Central memory CD8-positive, alpha-beta T cell (primary cell): ENCODE results near the gene SLC25A10.

Experiments
- ATAC-seq: fragments of 150-1000 bp; cut with Tn5 transposase; replicated peaks from 2 replicates; pipeline ENCODE4 v1.10.0; 2022; ENCODE audit warnings: mild to moderate bottlenecking, moderate FRiP score, moderate number of reproducible peaks; ENCODE audit not compliant: poor library complexity, severe bottlenecking; ENCODE audit errors: extremely low read depth
- DNase-seq, 2 donors: peaks; one replicate each; pipeline ENCODE4 v3.0.0; 2021; ENCODE audit warnings: low spot score in 2 of 2
- H3K27ac Mint-ChIP-seq: one replicate; pipeline ENCODE4 v1.8.0; 2022; ENCODE audit warnings: low read depth, mild to moderate bottlenecking, moderate library complexity, mixed read lengths
- H3K27me3 Mint-ChIP-seq: one replicate; pipeline ENCODE4 v1.8.0; 2022; ENCODE audit warnings: mixed read lengths
- H3K36me3 Mint-ChIP-seq: one replicate; pipeline ENCODE4 v1.8.0; 2022; ENCODE audit warnings: mild to moderate bottlenecking, moderate library complexity, mixed read lengths; ENCODE audit not compliant: insufficient read depth
- H3K4me1 Mint-ChIP-seq: one replicate; pipeline ENCODE4 v1.8.0; 2022; ENCODE audit warnings: mixed read lengths
- H3K4me3 Mint-ChIP-seq: one replicate; pipeline ENCODE4 v1.8.0; 2022; ENCODE audit warnings: mild to moderate bottlenecking, moderate library complexity, mixed read lengths
- H3K9me3 Mint-ChIP-seq: one replicate; pipeline ENCODE4 v1.8.0; 2022; ENCODE audit warnings: mixed read lengths

The SLC25A10 gene

DNA sequence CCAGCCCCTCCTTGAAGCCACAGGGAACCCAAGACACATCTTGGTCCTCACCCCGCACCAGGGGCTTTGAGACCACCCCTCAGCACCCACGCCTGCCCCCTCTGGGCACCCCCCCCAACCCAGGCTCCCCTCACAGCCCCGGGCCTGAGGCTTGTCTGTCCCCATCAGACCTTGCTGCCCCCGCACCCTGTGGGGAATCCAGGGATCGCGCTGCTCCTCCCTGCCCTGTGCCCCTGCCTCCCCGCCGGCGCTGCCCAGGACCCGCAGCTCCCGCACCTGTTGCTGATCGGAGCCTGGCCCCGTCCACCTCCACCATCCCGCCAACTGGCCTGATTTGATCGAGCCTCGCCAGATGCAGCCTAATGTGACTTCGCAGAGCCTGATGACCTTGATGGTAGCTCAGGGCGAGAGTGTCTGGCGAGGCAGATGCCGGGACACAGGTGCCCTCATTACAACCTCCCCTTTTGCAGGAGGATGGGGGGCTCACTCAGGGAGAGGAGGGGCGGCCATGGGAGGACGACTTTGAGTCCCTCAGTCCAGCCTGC, 29.0 kb downstream of the SLC25A10 start:
- ATAC-seq (no peak), DNase-seq (no peak)
- Mint-ChIP-seq H3K4me3 (no peak overlapping the region), H3K9me3 (no peaks in the 10 kb centered on the region), H3K27ac (no peak overlapping the region), H3K36me3 (no peaks in the 10 kb centered on the region), H3K4me1 (no peaks in the 10 kb centered on the region), H3K27me3 (peaks cover under 1% of the 10 kb centered on the region)

DNA sequence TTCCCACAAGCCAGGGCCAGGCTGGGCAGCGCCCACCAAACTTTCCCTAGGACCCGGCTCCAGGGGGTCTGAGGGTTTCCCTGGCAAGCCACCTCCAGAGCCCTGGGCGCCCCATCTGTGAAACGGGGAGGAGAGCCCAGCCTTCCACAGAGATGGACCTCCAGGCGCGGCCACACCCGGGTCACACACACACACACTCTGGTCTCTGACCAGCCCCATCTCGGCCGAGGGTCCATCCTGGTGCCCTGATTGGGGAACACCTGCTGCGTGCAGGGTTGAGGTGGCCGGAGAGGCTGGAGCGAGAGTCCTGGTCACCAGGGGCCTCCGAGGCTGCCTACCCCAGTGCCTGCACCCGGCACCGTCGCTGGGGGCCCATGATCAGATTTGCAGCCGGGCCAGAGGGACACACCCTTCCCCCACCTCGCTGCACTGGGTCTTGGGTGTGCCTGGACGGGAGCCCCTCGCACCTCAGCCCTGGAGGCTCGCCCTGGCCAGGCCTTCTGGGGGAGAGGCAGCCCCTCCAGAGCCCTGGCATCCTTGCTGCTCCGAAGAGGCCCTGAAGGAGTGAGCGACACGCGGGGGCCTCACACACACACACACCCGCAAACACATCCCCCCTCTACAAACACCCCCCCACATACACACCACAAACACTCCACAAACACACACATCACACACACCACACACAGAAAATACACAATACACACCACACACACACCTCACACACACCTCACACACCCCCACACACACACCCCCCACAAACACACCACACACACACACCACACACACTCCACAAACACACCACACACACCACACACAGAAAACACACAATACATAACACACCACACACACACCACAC, 29.7 kb downstream of the SLC25A10 start:
- no peak overlapping the region for H3K27ac Mint-ChIP-seq
- no peaks in the 10 kb centered on the region for H3K4me1 Mint-ChIP-seq
- no peak for ATAC-seq
- H3K27me3 Mint-ChIP-seq: no peaks in the 10 kb centered on the region
- no peaks in the 10 kb centered on the region for H3K9me3 Mint-ChIP-seq
- DNase-seq: no peak
- no peak overlapping the region for H3K4me3 Mint-ChIP-seq
- no peaks in the 10 kb centered on the region for H3K36me3 Mint-ChIP-seq
